Panc1 (cell line): ENCODE measurements around the gene RETSAT. TPM values are rescaled to one million over a fixed set of nuclear protein-coding genes. Genes with fewer than 3 reads are reported as not detected.

Source experiments
- ATAC-seq: fragments of 200-7000 bp; cut with Tn5 transposase; 2 replicates; pipeline ENCODE4 v1.9.1; 2020; ENCODE audit warnings: mild to moderate bottlenecking, moderate library complexity
- BruUV-seq: library from RNA; stranded (reverse); fragments of 400-500 nt; replicated peaks from 2 replicates; lab custom pipeline; 2021; lab: Mats Ljungman, UMichigan
- CTCF ChIA-PET: fragments of 300-600 bp; sonication (Branson Sonifier 250); formaldehyde crosslinking; loops from one replicate; lab custom pipeline; 2022; ENCODE audit warnings: antibody characterized with exemption; lab: Charles Lee
- POLR2A ChIA-PET: fragments of 300-600 bp; sonication (Branson Sonifier 250); formaldehyde crosslinking; loops from one replicate; lab custom pipeline; 2022; ENCODE audit warnings: antibody characterized with exemption; lab: Charles Lee
- DNase-seq: peaks from one replicate; pipeline ENCODE4 v3.0.0-alpha.2; 2010; ENCODE audit warnings: low read depth, low spot score
- H3K27ac ChIP-seq: 2 replicates; pipeline ENCODE4 v1.5.1; 2011; ENCODE audit warnings: mild to moderate bottlenecking, low read length, inconsistent platforms
- H3K27me3 ChIP-seq: fragments of 200-500 bp; sonication (Bioruptor generic); 2 replicates; pipeline ENCODE4 v1.6.0; 2014; ENCODE audit warnings: low read length, inconsistent platforms; ENCODE audit not compliant: control insufficient read depth, insufficient read depth
- H3K36me3 ChIP-seq: fragments of 200-500 bp; sonication (Bioruptor generic); 2 replicates; pipeline ENCODE4 v1.5.1; 2014; ENCODE audit warnings: inconsistent platforms, mild to moderate bottlenecking, low read length, moderate library complexity; ENCODE audit not compliant: control insufficient read depth, insufficient read depth
- H3K4me1 ChIP-seq: 2 replicates; pipeline ENCODE4 v1.5.1; 2011; ENCODE audit warnings: inconsistent platforms, mild to moderate bottlenecking, low read length, moderate library complexity; ENCODE audit not compliant: control insufficient read depth, insufficient read depth
- H3K4me3 ChIP-seq, 2 experiments: 2 replicates each; pipeline ENCODE4 v1.5.1; 2011 to 2012; ENCODE audit warnings: low read depth in 2 of 2, low read length in 2 of 2, mild to moderate bottlenecking in 2 of 2, inconsistent platforms in 1 of 2, moderate library complexity in 1 of 2
- H3K9me3 ChIP-seq: fragments of 200-500 bp; sonication (Bioruptor generic); 2 replicates; pipeline ENCODE4 v1.5.1; 2014; ENCODE audit warnings: low read depth, mild to moderate bottlenecking, inconsistent platforms, low read length, moderate library complexity; ENCODE audit not compliant: control insufficient read depth, insufficient read depth
- POLR2AphosphoS5 ChIP-seq: IDR thresholded peaks from 2 replicates; pipeline ENCODE4 v1.6.1; 2012; ENCODE audit warnings: mild to moderate bottlenecking, low read depth, low read length, moderate library complexity
- SIN3A ChIP-seq: IDR thresholded peaks from 2 replicates; pipeline ENCODE4 v1.6.1; 2012; ENCODE audit warnings: low read depth, mild to moderate bottlenecking, low read length, moderate library complexity, borderline replicate concordance; ENCODE audit not compliant: insufficient read depth
- TCF7L2 ChIP-seq: IDR thresholded peaks from 2 replicates; pipeline ENCODE4 v1.6.1; 2011; ENCODE audit warnings: mild to moderate bottlenecking, low read depth, low read length, inconsistent platforms
- in situ Hi-C: cut with HindIII; loops from 2 replicates; pipeline ENCODE4 v1.10.0; 2016; ENCODE audit warnings: low sequenced_read_pairs, low pct_unique_long_range_greater_than_20kb
- intact Hi-C: fragments of 100-400 bp; cut with micrococcal nuclease; formaldehyde crosslinking; loops from one replicate; pipeline ENCODE4 v1.10.0; 2022; ENCODE audit not compliant: unreplicated experiment
- total RNA-seq: library from RNA; stranded (reverse); gene quantifications from one replicate; pipeline ENCODE4 v1.2.1, GENCODE V29; 2021; ENCODE audit not compliant: unreplicated experiment
- TF ChIP-seq, protein P1 (sequence below), 2 experiments: IDR thresholded peaks; 2 replicates each; pipeline ENCODE4 v1.6.1; 2011 to 2012; ENCODE audit warnings: low read depth in 2 of 2, control low read depth in 1 of 2, low read length in 1 of 2, mild to moderate bottlenecking in 1 of 2, moderate library complexity in 1 of 2; ENCODE audit not compliant: insufficient read depth in 1 of 2
- TF ChIP-seq, protein P2 (sequence below): fragments of 450-650 bp; IDR thresholded peaks from 2 replicates; pipeline ENCODE4 v1.5.1; 2017; ENCODE audit warnings: mild to moderate bottlenecking

The RETSAT gene
- total RNA-seq, 1 experiment from 2014 or later: 50.9 TPM

DNA sequence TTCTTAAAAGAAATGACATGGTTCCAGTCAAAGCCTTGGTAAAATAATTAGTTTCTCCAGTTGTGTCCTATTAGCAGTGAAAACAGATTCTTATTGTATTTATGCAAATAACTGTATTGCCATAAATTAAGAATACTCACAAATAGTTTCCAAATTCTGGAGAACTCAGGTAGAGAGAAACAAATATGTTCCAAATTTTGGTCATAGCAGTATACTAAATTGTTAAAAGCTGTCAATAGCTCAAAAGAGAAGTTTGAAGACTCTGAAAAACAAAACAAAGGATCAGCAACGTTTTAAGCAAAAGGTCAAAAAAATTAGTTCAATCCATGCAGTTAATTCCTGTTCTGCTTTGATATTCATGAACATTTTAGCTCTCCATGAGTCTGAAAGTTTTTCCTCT lies 25.7 kb upstream of the RETSAT start:
- Histone ChIP-seq H3K36me3 (peaks cover 6% of the 10 kb centered on the region; the same call in 1 of the 2 replicates), H3K4me1 (no peaks in the 10 kb centered on the region), H3K27me3 (no peaks in the 10 kb centered on the region), H3K4me3 (no peak overlapping the region), H3K27ac (no peak overlapping the region), H3K9me3 (no peaks in the 10 kb centered on the region)
- ChIA-PET POLR2A (no interaction called here), CTCF (no interaction called here)
- no peak for DNase-seq
- no peak for ATAC-seq
- TF ChIP-seq POLR2AphosphoS5: no peak
- TF ChIP-seq TCF7L2: no peak
- TF ChIP-seq, protein P1, sequence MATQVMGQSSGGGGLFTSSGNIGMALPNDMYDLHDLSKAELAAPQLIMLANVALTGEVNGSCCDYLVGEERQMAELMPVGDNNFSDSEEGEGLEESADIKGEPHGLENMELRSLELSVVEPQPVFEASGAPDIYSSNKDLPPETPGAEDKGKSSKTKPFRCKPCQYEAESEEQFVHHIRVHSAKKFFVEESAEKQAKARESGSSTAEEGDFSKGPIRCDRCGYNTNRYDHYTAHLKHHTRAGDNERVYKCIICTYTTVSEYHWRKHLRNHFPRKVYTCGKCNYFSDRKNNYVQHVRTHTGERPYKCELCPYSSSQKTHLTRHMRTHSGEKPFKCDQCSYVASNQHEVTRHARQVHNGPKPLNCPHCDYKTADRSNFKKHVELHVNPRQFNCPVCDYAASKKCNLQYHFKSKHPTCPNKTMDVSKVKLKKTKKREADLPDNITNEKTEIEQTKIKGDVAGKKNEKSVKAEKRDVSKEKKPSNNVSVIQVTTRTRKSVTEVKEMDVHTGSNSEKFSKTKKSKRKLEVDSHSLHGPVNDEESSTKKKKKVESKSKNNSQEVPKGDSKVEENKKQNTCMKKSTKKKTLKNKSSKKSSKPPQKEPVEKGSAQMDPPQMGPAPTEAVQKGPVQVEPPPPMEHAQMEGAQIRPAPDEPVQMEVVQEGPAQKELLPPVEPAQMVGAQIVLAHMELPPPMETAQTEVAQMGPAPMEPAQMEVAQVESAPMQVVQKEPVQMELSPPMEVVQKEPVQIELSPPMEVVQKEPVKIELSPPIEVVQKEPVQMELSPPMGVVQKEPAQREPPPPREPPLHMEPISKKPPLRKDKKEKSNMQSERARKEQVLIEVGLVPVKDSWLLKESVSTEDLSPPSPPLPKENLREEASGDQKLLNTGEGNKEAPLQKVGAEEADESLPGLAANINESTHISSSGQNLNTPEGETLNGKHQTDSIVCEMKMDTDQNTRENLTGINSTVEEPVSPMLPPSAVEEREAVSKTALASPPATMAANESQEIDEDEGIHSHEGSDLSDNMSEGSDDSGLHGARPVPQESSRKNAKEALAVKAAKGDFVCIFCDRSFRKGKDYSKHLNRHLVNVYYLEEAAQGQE (IDR thresholded peaks at IDR 0.05; ENCODE audit: insufficient read depth in 1 of 2, low read depth in 2 of 2, low read length in 1 of 2): no peak
- no peak for TF ChIP-seq SIN3A
- TF ChIP-seq, protein P2, sequence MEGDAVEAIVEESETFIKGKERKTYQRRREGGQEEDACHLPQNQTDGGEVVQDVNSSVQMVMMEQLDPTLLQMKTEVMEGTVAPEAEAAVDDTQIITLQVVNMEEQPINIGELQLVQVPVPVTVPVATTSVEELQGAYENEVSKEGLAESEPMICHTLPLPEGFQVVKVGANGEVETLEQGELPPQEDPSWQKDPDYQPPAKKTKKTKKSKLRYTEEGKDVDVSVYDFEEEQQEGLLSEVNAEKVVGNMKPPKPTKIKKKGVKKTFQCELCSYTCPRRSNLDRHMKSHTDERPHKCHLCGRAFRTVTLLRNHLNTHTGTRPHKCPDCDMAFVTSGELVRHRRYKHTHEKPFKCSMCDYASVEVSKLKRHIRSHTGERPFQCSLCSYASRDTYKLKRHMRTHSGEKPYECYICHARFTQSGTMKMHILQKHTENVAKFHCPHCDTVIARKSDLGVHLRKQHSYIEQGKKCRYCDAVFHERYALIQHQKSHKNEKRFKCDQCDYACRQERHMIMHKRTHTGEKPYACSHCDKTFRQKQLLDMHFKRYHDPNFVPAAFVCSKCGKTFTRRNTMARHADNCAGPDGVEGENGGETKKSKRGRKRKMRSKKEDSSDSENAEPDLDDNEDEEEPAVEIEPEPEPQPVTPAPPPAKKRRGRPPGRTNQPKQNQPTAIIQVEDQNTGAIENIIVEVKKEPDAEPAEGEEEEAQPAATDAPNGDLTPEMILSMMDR: no peak
- in situ Hi-C loops (no loop called here), intact Hi-C loops (no loop called here)
- BruUV-seq: no TSS peak

DNA sequence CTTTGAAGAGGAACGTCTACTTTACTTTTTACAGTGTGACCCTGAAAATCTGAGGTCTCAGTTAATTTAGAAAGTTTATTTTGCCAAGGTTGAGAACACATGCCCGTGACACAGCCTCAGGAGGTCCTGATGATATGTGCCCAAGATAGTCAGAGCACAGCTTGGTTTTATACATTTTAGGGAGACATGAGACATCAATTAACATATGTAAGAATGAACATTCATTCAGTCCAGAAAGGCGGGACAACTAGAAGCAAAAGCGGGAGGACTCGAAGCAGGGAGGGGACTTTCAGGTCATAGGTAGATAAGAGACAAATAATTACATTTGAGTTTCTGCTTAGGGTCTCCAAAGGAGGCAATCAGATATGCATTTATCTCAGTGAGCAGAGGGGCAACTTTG lies 23.9 kb upstream of the RETSAT start:
- Histone ChIP-seq H3K36me3 (peaks cover 6% of the 10 kb centered on the region; the same call in 1 of the 2 replicates), H3K27ac (no peak overlapping the region), H3K4me3 (no peak overlapping the region), H3K9me3 (no peaks in the 10 kb centered on the region), H3K27me3 (no peaks in the 10 kb centered on the region), H3K4me1 (no peaks in the 10 kb centered on the region)
- no TSS peak for BruUV-seq
- DNase-seq (no peak), ATAC-seq (no peak)
- in situ Hi-C loops: no loop called here
- no peak for TF ChIP-seq TCF7L2
- intact Hi-C loops: no loop called here
- ChIA-PET POLR2A (no interaction called here), CTCF (interaction anchor here (1.4 kb wide), 1 partner anchor 174 kb away, joined by 5 read pairs; no protein-coding TSS in a partner anchor)

DNA sequence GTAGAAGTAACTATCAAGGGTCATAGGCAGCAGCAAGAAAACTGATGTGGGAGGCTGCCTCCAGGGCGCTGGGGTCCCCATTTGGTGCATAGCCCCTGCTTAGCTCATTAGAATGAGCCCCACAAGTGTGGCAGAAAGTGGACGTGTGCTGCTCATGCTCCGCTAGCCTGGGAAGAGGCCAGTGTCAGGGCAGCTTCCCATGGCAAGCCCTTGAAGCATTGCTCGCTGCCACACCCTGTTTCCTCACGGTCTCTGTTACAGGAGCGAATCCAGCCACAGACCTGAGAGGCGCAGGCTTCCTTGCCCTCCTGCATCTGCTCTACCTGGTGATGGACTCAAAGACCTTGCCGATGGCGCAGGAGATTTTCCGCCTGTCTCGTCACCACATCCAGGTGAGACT lies 22.8 kb upstream of the RETSAT start:
- no peak for DNase-seq
- Histone ChIP-seq H3K4me1 (no peaks in the 10 kb centered on the region), H3K4me3 (no peak overlapping the region), H3K9me3 (no peaks in the 10 kb centered on the region), H3K36me3 (peaks cover 6% of the 10 kb centered on the region; the same call in 1 of the 2 replicates), H3K27me3 (no peaks in the 10 kb centered on the region), H3K27ac (no peak overlapping the region)
- in situ Hi-C loops: no loop called here
- CTCF ChIA-PET: no interaction called here
- ATAC-seq: no peak
- no TSS peak for BruUV-seq
- TF ChIP-seq, protein P1 (IDR thresholded peaks at IDR 0.05; ENCODE audit: insufficient read depth in 1 of 2, low read depth in 2 of 2, low read length in 1 of 2): no peak
- TF ChIP-seq SIN3A: no peak
- TF ChIP-seq POLR2AphosphoS5: no peak
- TF ChIP-seq TCF7L2: no peak
- TF ChIP-seq, protein P2: no peak
- intact Hi-C loops: no loop called here
- POLR2A ChIA-PET: no interaction called here
